ENCODE measurements around the gene SFRP2.

SFRP2 gene

GRCh38 chr4:153771046-153771445 lies 17.8 kb downstream of the SFRP2 start:
- no peak for DNase-seq (ENCODE audit: low spot score)

- DNase-seq (ENCODE audit: low spot score), result no peak
Observed at GRCh38 chr4:153766758-153767157, 22.1 kb downstream of the SFRP2 start.

- no peak for DNase-seq (ENCODE audit: low spot score)
Observed at GRCh38 chr4:153765894-153766293, 23.0 kb downstream of the SFRP2 start.

GRCh38 chr4:153764601-153765368 lies 24.1 kb downstream of the SFRP2 start:
- no peak for DNase-seq (ENCODE audit: low spot score)

GRCh38 chr4:153763404-153763803 lies 25.5 kb downstream of the SFRP2 start:
- no peak for DNase-seq (ENCODE audit: low spot score)

GRCh38 chr4:153759407-153760316 lies 29.2 kb downstream of the SFRP2 start, which contains the start of gene RNF175:
Gene RNF175 (minus strand): TSS chr4:153760024. CDS start chr4:153759862, 162 bp downstream.
- no peak for DNase-seq (ENCODE audit: low spot score)

GRCh38 chr4:153758688-153759406 lies 30.0 kb downstream of the SFRP2 start:
- DNase-seq (ENCODE audit: low spot score), result no peak

GRCh38 chr4:153758136-153758535 lies 30.7 kb downstream of the SFRP2 start:
- no peak for DNase-seq (ENCODE audit: low spot score)

GRCh38 chr4:153757407-153757806 lies 31.5 kb downstream of the SFRP2 start:
- DNase-seq (ENCODE audit: low spot score), result peak; percentile 70

GRCh38 chr4:153755186-153755585 lies 33.7 kb downstream of the SFRP2 start:
- DNase-seq (ENCODE audit: low spot score), result no peak

GRCh38 chr4:153750197-153750817 lies 38.6 kb downstream of the SFRP2 start:
- DNase-seq (ENCODE audit: low spot score), result peak; percentile 80

GRCh38 chr4:153748378-153748777 lies 40.5 kb downstream of the SFRP2 start:
- peak; percentile 65 for DNase-seq (ENCODE audit: low spot score)

- DNase-seq (ENCODE audit: low spot score), result no peak
Observed at GRCh38 chr4:153747406-153747955, 41.4 kb downstream of the SFRP2 start.

GRCh38 chr4:153745651-153746050 lies 43.2 kb downstream of the SFRP2 start:
- DNase-seq (ENCODE audit: low spot score), result no peak

- no peak for DNase-seq (ENCODE audit: low spot score)
Observed at GRCh38 chr4:153741541-153741940, 47.3 kb downstream of the SFRP2 start.

GRCh38 chr4:153735906-153736461 lies 52.9 kb downstream of the SFRP2 start:
- DNase-seq (ENCODE audit: low spot score), result peak; percentile 8

- DNase-seq (ENCODE audit: low spot score), result no peak
Observed at GRCh38 chr4:153733751-153734448, 55.0 kb downstream of the SFRP2 start.

- no peak for DNase-seq (ENCODE audit: low spot score)
Observed at GRCh38 chr4:153731239-153731638, 57.6 kb downstream of the SFRP2 start.
